Endothelial cell (in vitro differentiated cells): ENCODE results near the gene MAPK11. TPM values are rescaled to one million over a fixed set of nuclear protein-coding genes. Genes with fewer than 3 reads are reported as not detected.

Source experiments
- DNase-seq: peaks from one replicate; pipeline ENCODE4 v3.0.0; 2021; ENCODE audit warnings: low spot score
- H3K27ac Mint-ChIP-seq: one replicate; pipeline ENCODE4 v1.8.0; 2021; ENCODE audit warnings: mixed read lengths, inconsistent platforms; ENCODE audit not compliant: unreplicated experiment
- H3K27me3 Mint-ChIP-seq: one replicate; pipeline ENCODE4 v1.8.0; 2021; ENCODE audit warnings: mild to moderate bottlenecking, moderate library complexity, mixed read lengths, inconsistent platforms; ENCODE audit not compliant: unreplicated experiment
- H3K36me3 Mint-ChIP-seq: one replicate; pipeline ENCODE4 v1.8.0; 2021; ENCODE audit warnings: mild to moderate bottlenecking, low read depth, mixed read lengths, inconsistent platforms; ENCODE audit not compliant: unreplicated experiment
- H3K4me1 Mint-ChIP-seq: one replicate; pipeline ENCODE4 v1.8.0; 2021; ENCODE audit warnings: mild to moderate bottlenecking, mixed read lengths, inconsistent platforms; ENCODE audit not compliant: unreplicated experiment
- H3K4me3 Mint-ChIP-seq: one replicate; pipeline ENCODE4 v1.8.0; 2021; ENCODE audit warnings: mild to moderate bottlenecking, mixed read lengths, inconsistent platforms; ENCODE audit not compliant: unreplicated experiment
- H3K9me3 Mint-ChIP-seq: one replicate; pipeline ENCODE4 v1.8.0; 2021; ENCODE audit warnings: mixed read lengths, inconsistent platforms; ENCODE audit not compliant: unreplicated experiment
- CTCF ChIP-seq: fragments of 200-600 bp; sonication (generic); IDR thresholded peaks from one replicate; pipeline ENCODE4 v1.5.0; 2021; ENCODE audit warnings: antibody characterized with exemption; ENCODE audit not compliant: unreplicated experiment
- total RNA-seq: library from RNA; stranded (reverse); fragmentation: NEBNext Ultra II Directional; extraction: Animal tissue kit (Norgen Biotek cat#: 25700); gene quantifications from one replicate; pipeline ENCODE4 v1.2.1, GENCODE V29; 2021; ENCODE audit not compliant: unreplicated experiment

The MAPK11 gene
- total RNA-seq, 1 donor from 2014 or later: 62.4 TPM

- Mint-ChIP-seq H3K9me3 (no peaks in the 10 kb centered on the region), H3K27ac (no peak overlapping the region), H3K4me3 (no peak overlapping the region), H3K4me1 (peaks cover 12% of the 10 kb centered on the region), H3K27me3 (peaks cover 7% of the 10 kb centered on the region), H3K36me3 (no peaks in the 10 kb centered on the region)
- no peak for TF ChIP-seq CTCF
- no peak for DNase-seq
Observed at GRCh38 chr22:50307890-50308596, 37.9 kb upstream of the MAPK11 start.

GRCh38 chr22:50306753-50307749 lies 36.9 kb upstream of the MAPK11 start, which contains the start of gene PLXNB2:
Gene PLXNB2 (minus strand): TSS chr22:50307646. CDS start chr22:50290584, 17,062 bp downstream.
- H3K27ac Mint-ChIP-seq: no peak within 1 kb of the TSS
- no peaks in the 10 kb centered on the region for H3K9me3 Mint-ChIP-seq
- H3K4me3 Mint-ChIP-seq: peak within 1 kb of the TSS; percentile 90
- DNase-seq: peak; percentile 67
- H3K27me3 Mint-ChIP-seq: peaks cover 11% of the 10 kb centered on the region
- H3K4me1 Mint-ChIP-seq: peaks cover 12% of the 10 kb centered on the region
- no peaks in the 10 kb centered on the region for H3K36me3 Mint-ChIP-seq
- TF ChIP-seq CTCF: no peak

- peak overlapping the region; percentile 77 for H3K27ac Mint-ChIP-seq
- no peaks in the 10 kb centered on the region for H3K9me3 Mint-ChIP-seq
- peak; percentile 29 for DNase-seq
- H3K4me3 Mint-ChIP-seq: peak overlapping the region; percentile 90
- H3K27me3 Mint-ChIP-seq: peaks cover 16% of the 10 kb centered on the region
- H3K4me1 Mint-ChIP-seq: peaks cover 12% of the 10 kb centered on the region
- TF ChIP-seq CTCF: no peak
- H3K36me3 Mint-ChIP-seq: no peaks in the 10 kb centered on the region
Observed at GRCh38 chr22:50305923-50306566, 35.9 kb upstream of the MAPK11 start.

DNA sequence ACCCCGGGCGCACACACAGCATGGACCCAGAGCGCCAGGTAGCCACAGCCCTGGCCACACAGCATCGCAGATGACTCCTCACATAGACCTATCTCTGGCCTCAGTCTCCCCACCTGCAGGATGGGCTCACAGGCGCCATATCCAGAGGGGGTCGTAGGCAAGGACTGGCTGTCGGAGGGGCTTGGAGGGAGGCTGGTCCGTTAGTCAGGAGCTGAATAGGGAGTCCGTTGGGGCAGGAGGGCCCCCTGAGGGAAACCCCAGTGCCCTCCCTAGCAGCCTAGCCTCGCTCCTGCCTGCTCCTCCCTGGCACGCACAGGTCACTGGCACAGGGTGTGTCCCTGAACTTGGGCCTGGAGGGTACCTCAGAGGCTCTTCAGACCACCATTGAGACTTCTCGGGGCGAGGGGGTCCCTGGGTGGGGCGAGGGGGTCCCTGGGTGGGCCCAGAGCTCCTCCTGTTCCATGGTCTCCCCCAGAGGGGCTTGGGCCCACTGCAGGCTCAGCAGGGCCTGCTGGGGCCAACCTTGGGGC lies 35.3 kb upstream of the MAPK11 start:
- Mint-ChIP-seq H3K9me3 (no peaks in the 10 kb centered on the region), H3K27ac (no peak overlapping the region), H3K27me3 (peaks cover 16% of the 10 kb centered on the region), H3K4me3 (peak overlapping the region; percentile 90), H3K36me3 (no peaks in the 10 kb centered on the region), H3K4me1 (peaks cover 12% of the 10 kb centered on the region)
- no peak for DNase-seq
- TF ChIP-seq CTCF: no peak
